Embryonic facial prominence (tissue), 1 donor: ENCODE results near the gene RTP1.
"Not testable (repeated sequence)": the region's sequence is repeated elsewhere in the genome, so short reads cannot be mapped to it uniquely, and the experiment has no call there.

ENCODE experiments used
- DNase-seq: peaks from one replicate; pipeline ENCODE4 v3.0.0-alpha.2; 2016; ENCODE audit errors: extremely low spot score

Gene RTP1

GRCh38 chr3:187197335-187197649 lies at the start of gene RTP1:
TSS of gene RTP1 (plus strand) at chr3:187197486. CDS start at chr3:187197516, 30 bp downstream.
- DNase-seq = no peak

GRCh38 chr3:187150186-187150585 lies 47.1 kb upstream of the RTP1 start:
- DNase-seq = no peak

GRCh38 chr3:187150599-187150998 lies 46.7 kb upstream of the RTP1 start:
- DNase-seq = no peak

- no peak for DNase-seq
Measured at GRCh38 chr3:187161556-187161955, 35.7 kb upstream of the RTP1 start.

- no peak for DNase-seq
Measured at GRCh38 chr3:187162265-187162953, 34.9 kb upstream of the RTP1 start.

GRCh38 chr3:187165144-187165543 lies 32.1 kb upstream of the RTP1 start:
- no peak for DNase-seq

- no peak for DNase-seq
Measured at GRCh38 chr3:187166750-187167149, 30.5 kb upstream of the RTP1 start.

- no peak for DNase-seq
Measured at GRCh38 chr3:187167777-187168176, 29.5 kb upstream of the RTP1 start.

- no peak for DNase-seq
Measured at GRCh38 chr3:187169231-187169960, 27.9 kb upstream of the RTP1 start.

- DNase-seq = not testable (repeated sequence)
Measured at GRCh38 chr3:187170911-187171310, 26.4 kb upstream of the RTP1 start.

GRCh38 chr3:187172929-187173328 lies 24.4 kb upstream of the RTP1 start:
- no peak for DNase-seq

- DNase-seq = no peak
Measured at GRCh38 chr3:187181454-187182170, 15.7 kb upstream of the RTP1 start.

- DNase-seq = no peak
Measured at GRCh38 chr3:187183210-187183862, 13.9 kb upstream of the RTP1 start.

- no peak for DNase-seq
Measured at GRCh38 chr3:187183903-187184302, 13.4 kb upstream of the RTP1 start.

- no peak for DNase-seq
Measured at GRCh38 chr3:187185759-187186158, 11.5 kb upstream of the RTP1 start.

- DNase-seq = no peak
Measured at GRCh38 chr3:187186375-187186774, 10.9 kb upstream of the RTP1 start.

- DNase-seq = no peak
Measured at GRCh38 chr3:187186801-187187421, 10.4 kb upstream of the RTP1 start.

- DNase-seq = no peak
Measured at GRCh38 chr3:187188931-187189330, 8.4 kb upstream of the RTP1 start.

- DNase-seq = no peak
Measured at GRCh38 chr3:187191271-187191670, 6.0 kb upstream of the RTP1 start.

- no peak for DNase-seq
Measured at GRCh38 chr3:187193181-187193580, 4.1 kb upstream of the RTP1 start.

- no peak for DNase-seq
Measured at GRCh38 chr3:187196573-187197334, 532 bp upstream of the RTP1 start.
